ENCODE results near the gene SSBP3.

Gene SSBP3

DNA sequence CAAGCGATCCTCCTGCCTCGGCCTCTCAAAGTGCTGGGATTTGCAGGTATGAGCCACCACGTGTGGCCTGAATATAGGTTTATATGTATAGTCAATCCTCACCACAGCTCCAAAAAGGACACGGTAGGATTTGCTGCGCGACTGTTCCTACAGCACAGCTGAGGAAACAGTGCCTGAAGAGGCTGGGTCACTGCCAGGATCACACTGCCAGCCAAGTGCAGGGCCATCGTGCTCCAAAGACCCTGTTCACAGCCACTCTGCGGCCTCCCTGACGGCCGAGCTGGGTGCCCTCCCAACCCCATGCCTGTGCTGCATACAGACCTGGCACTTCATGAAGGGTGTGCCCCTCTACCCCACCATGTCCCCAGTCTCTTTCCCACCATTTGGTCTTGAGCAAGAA is 134.9 kb downstream of the SSBP3 start:
- ATAC-seq, result no peak
- TF ChIP-seq GLIS3 (CRISPR knock-in tag; IDR thresholded peaks at IDR 0.05) (no peak), ISL1 (CRISPR knock-in tag; IDR thresholded peaks at IDR 0.05) (no peak), RARB (CRISPR knock-in tag; IDR thresholded peaks at IDR 0.05) (no peak), TOX (CRISPR knock-in tag; IDR thresholded peaks at IDR 0.05; ENCODE audit: borderline replicate concordance) (no peak), ZNF565 (CRISPR knock-in tag; conservative IDR thresholded peaks at IDR 0.05; ENCODE audit: low read depth) (no peak), OSR1 (CRISPR knock-in tag; IDR thresholded peaks at IDR 0.05) (no peak), ZNF70 (CRISPR knock-in tag; IDR thresholded peaks at IDR 0.05) (no peak), ZNF8 (CRISPR knock-in tag; IDR thresholded peaks at IDR 0.05) (no peak), TCF4 (CRISPR knock-in tag; IDR thresholded peaks at IDR 0.05; ENCODE audit: borderline replicate concordance) (no peak), SNAI2 (CRISPR knock-in tag; IDR thresholded peaks at IDR 0.05) (no peak), ZC3H10 (CRISPR knock-in tag; IDR thresholded peaks at IDR 0.05) (no peak), ARNTL (CRISPR knock-in tag; IDR thresholded peaks at IDR 0.05; ENCODE audit: borderline replicate concordance, low read depth) (no peak), CREB5 (CRISPR knock-in tag; IDR thresholded peaks at IDR 0.05; ENCODE audit: low read depth) (no peak), BACH2 (CRISPR knock-in tag; IDR thresholded peaks at IDR 0.05; ENCODE audit: borderline replicate concordance) (no peak), PPARA (CRISPR knock-in tag; IDR thresholded peaks at IDR 0.05; ENCODE audit: borderline replicate concordance) (no peak), CSDC2 (CRISPR knock-in tag; IDR thresholded peaks at IDR 0.05) (no peak), ZFP3 (CRISPR knock-in tag; IDR thresholded peaks at IDR 0.05) (no peak)
- TF ChIP-seq, protein P1, sequence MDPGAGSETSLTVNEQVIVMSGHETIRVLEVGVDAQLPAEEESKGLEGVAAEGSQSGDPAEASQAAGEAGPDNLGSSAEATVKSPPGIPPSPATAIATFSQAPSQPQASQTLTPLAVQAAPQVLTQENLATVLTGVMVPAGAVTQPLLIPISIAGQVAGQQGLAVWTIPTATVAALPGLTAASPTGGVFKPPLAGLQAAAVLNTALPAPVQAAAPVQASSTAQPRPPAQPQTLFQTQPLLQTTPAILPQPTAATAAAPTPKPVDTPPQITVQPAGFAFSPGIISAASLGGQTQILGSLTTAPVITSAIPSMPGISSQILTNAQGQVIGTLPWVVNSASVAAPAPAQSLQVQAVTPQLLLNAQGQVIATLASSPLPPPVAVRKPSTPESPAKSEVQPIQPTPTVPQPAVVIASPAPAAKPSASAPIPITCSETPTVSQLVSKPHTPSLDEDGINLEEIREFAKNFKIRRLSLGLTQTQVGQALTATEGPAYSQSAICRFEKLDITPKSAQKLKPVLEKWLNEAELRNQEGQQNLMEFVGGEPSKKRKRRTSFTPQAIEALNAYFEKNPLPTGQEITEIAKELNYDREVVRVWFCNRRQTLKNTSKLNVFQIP (CRISPR knock-in tag; IDR thresholded peaks at IDR 0.05; ENCODE audit: borderline replicate concordance, low read depth), result no peak
- TF ChIP-seq, protein P2, sequence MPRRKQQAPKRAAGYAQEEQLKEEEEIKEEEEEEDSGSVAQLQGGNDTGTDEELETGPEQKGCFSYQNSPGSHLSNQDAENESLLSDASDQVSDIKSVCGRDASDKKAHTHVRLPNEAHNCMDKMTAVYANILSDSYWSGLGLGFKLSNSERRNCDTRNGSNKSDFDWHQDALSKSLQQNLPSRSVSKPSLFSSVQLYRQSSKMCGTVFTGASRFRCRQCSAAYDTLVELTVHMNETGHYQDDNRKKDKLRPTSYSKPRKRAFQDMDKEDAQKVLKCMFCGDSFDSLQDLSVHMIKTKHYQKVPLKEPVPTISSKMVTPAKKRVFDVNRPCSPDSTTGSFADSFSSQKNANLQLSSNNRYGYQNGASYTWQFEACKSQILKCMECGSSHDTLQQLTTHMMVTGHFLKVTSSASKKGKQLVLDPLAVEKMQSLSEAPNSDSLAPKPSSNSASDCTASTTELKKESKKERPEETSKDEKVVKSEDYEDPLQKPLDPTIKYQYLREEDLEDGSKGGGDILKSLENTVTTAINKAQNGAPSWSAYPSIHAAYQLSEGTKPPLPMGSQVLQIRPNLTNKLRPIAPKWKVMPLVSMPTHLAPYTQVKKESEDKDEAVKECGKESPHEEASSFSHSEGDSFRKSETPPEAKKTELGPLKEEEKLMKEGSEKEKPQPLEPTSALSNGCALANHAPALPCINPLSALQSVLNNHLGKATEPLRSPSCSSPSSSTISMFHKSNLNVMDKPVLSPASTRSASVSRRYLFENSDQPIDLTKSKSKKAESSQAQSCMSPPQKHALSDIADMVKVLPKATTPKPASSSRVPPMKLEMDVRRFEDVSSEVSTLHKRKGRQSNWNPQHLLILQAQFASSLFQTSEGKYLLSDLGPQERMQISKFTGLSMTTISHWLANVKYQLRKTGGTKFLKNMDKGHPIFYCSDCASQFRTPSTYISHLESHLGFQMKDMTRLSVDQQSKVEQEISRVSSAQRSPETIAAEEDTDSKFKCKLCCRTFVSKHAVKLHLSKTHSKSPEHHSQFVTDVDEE (CRISPR knock-in tag; IDR thresholded peaks at IDR 0.05), result no peak
- TF ChIP-seq, protein P3, sequence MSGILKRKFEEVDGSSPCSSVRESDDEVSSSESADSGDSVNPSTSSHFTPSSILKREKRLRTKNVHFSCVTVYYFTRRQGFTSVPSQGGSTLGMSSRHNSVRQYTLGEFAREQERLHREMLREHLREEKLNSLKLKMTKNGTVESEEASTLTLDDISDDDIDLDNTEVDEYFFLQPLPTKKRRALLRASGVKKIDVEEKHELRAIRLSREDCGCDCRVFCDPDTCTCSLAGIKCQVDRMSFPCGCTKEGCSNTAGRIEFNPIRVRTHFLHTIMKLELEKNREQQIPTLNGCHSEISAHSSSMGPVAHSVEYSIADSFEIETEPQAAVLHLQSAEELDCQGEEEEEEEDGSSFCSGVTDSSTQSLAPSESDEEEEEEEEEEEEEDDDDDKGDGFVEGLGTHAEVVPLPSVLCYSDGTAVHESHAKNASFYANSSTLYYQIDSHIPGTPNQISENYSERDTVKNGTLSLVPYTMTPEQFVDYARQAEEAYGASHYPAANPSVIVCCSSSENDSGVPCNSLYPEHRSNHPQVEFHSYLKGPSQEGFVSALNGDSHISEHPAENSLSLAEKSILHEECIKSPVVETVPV (CRISPR knock-in tag; IDR thresholded peaks at IDR 0.05), result no peak

GRCh38 chr1:54270543-54270942 is 135.7 kb downstream of the SSBP3 start:
- ATAC-seq, result no peak
- TF ChIP-seq, protein P4, sequence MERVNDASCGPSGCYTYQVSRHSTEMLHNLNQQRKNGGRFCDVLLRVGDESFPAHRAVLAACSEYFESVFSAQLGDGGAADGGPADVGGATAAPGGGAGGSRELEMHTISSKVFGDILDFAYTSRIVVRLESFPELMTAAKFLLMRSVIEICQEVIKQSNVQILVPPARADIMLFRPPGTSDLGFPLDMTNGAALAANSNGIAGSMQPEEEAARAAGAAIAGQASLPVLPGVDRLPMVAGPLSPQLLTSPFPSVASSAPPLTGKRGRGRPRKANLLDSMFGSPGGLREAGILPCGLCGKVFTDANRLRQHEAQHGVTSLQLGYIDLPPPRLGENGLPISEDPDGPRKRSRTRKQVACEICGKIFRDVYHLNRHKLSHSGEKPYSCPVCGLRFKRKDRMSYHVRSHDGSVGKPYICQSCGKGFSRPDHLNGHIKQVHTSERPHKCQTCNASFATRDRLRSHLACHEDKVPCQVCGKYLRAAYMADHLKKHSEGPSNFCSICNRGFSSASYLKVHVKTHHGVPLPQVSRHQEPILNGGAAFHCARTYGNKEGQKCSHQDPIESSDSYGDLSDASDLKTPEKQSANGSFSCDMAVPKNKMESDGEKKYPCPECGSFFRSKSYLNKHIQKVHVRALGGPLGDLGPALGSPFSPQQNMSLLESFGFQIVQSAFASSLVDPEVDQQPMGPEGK (CRISPR knock-in tag; IDR thresholded peaks at IDR 0.05; ENCODE audit: borderline replicate concordance), result no peak
- TF ChIP-seq ESRRG (CRISPR knock-in tag; IDR thresholded peaks at IDR 0.05), result no peak

- ATAC-seq, result no peak
- TF ChIP-seq ESRRG (CRISPR knock-in tag; IDR thresholded peaks at IDR 0.05) (no peak), TOX (CRISPR knock-in tag; IDR thresholded peaks at IDR 0.05; ENCODE audit: borderline replicate concordance) (no peak), ARNTL (CRISPR knock-in tag; IDR thresholded peaks at IDR 0.05; ENCODE audit: borderline replicate concordance, low read depth) (no peak), SNAI2 (CRISPR knock-in tag; IDR thresholded peaks at IDR 0.05) (no peak), ZFP30 (CRISPR knock-in tag; IDR thresholded peaks at IDR 0.05) (no peak), TCF4 (CRISPR knock-in tag; IDR thresholded peaks at IDR 0.05; ENCODE audit: borderline replicate concordance) (no peak), CREB5 (CRISPR knock-in tag; IDR thresholded peaks at IDR 0.05; ENCODE audit: low read depth) (no peak)
- TF ChIP-seq, protein P4 (CRISPR knock-in tag; IDR thresholded peaks at IDR 0.05; ENCODE audit: borderline replicate concordance), result no peak
- TF ChIP-seq, protein P2 (CRISPR knock-in tag; IDR thresholded peaks at IDR 0.05), result no peak
These were observed 137.4 kb downstream of the SSBP3 start for GRCh38 chr1:54268762-54269297.

Measured in SK-N-SH treated with all-trans-retinoic acid at 6 μM for 48 hours (cell line).